ENCODE measurements around the gene FOXA1.

The FOXA1 gene

GRCh38 chr14:37594971-37595808 lies at the start of gene FOXA1, which contains the start of gene TTC6:
Gene FOXA1 (minus strand): TSS chr14:37595249. CDS start chr14:37594972, 277 bp downstream.
Gene TTC6 (plus strand): TSS chr14:37595629. CDS start chr14:37622065, 26,436 bp downstream.
- DNase-seq: no peak

- DNase-seq: no peak
These were observed 48.7 kb upstream of the FOXA1 start for GRCh38 chr14:37643701-37644100.

- DNase-seq: no peak
These were observed 47.1 kb upstream of the FOXA1 start for GRCh38 chr14:37642125-37642524.

- no peak for DNase-seq
These were observed 46.1 kb upstream of the FOXA1 start for GRCh38 chr14:37641117-37641516.

- DNase-seq: no peak
These were observed 43.5 kb upstream of the FOXA1 start for GRCh38 chr14:37638599-37638998.

- no peak for DNase-seq
These were observed 42.3 kb upstream of the FOXA1 start for GRCh38 chr14:37637341-37637740.

GRCh38 chr14:37625597-37626595 lies 30.8 kb upstream of the FOXA1 start:
- no peak for DNase-seq

- no peak for DNase-seq
These were observed 28.9 kb upstream of the FOXA1 start for GRCh38 chr14:37623971-37624370.

GRCh38 chr14:37623426-37623951 lies 28.4 kb upstream of the FOXA1 start:
- DNase-seq: no peak

- DNase-seq: no peak
These were observed 27.3 kb upstream of the FOXA1 start for GRCh38 chr14:37622231-37622923.

- no peak for DNase-seq
These were observed 25.8 kb upstream of the FOXA1 start for GRCh38 chr14:37620856-37621255.

GRCh38 chr14:37618498-37619028 lies 23.5 kb upstream of the FOXA1 start:
- DNase-seq: no peak

- DNase-seq: no peak
These were observed 22.9 kb upstream of the FOXA1 start for GRCh38 chr14:37617864-37618365.

- no peak for DNase-seq
These were observed 21.8 kb upstream of the FOXA1 start for GRCh38 chr14:37616853-37617252.

GRCh38 chr14:37615582-37616289 lies 20.7 kb upstream of the FOXA1 start:
- DNase-seq: no peak

GRCh38 chr14:37610945-37611523 lies 16.0 kb upstream of the FOXA1 start:
- no peak for DNase-seq

GRCh38 chr14:37608649-37609048 lies 13.6 kb upstream of the FOXA1 start:
- no peak for DNase-seq

GRCh38 chr14:37606678-37607077 lies 11.6 kb upstream of the FOXA1 start:
- DNase-seq: no peak

GRCh38 chr14:37603688-37604251 lies 8.7 kb upstream of the FOXA1 start:
- no peak for DNase-seq

- DNase-seq: no peak
These were observed 7.8 kb upstream of the FOXA1 start for GRCh38 chr14:37602605-37603453.

Measured in bone marrow (tissue), 2 donors.